HG03045 (cell line): ENCODE results near the gene ADAMTSL5.
"Not testable (repeated sequence)": the region's sequence is repeated elsewhere in the genome, so short reads cannot be mapped to it uniquely, and the experiment has no call there.

ENCODE experiments used
- ATAC-seq: cut with Tn5 transposase; IDR thresholded peaks from one replicate; pipeline ENCODE4 v1.9.1; 2021; ENCODE audit warnings: mild to moderate bottlenecking, moderate library complexity; ENCODE audit not compliant: unreplicated experiment

The ADAMTSL5 gene

GRCh38 chr19:1512671-1513498 is at the start of gene ADAMTSL5:
TSS of gene ADAMTSL5 (minus strand) at chr19:1513019. CDS start at chr19:1510943, 2,076 bp downstream.
- ATAC-seq = no peak

- ATAC-seq = no peak
Measured at GRCh38 chr19:1561236-1561842, 48.5 kb upstream of the ADAMTSL5 start.

GRCh38 chr19:1560286-1560882 is 47.6 kb upstream of the ADAMTSL5 start:
- no peak for ATAC-seq

GRCh38 chr19:1558552-1558951 is 45.7 kb upstream of the ADAMTSL5 start:
- no peak for ATAC-seq

- no peak for ATAC-seq
Measured at GRCh38 chr19:1556390-1557070, 43.7 kb upstream of the ADAMTSL5 start.

GRCh38 chr19:1555487-1556389 is 42.9 kb upstream of the ADAMTSL5 start:
- ATAC-seq = no peak

GRCh38 chr19:1554968-1555367 is 42.1 kb upstream of the ADAMTSL5 start:
- no peak for ATAC-seq

- ATAC-seq = no peak
Measured at GRCh38 chr19:1553415-1553814, 40.6 kb upstream of the ADAMTSL5 start.

- ATAC-seq = no peak
Measured at GRCh38 chr19:1551068-1552040, 38.5 kb upstream of the ADAMTSL5 start.

GRCh38 chr19:1549332-1549945 is 36.6 kb upstream of the ADAMTSL5 start:
- ATAC-seq = no peak

- ATAC-seq = no peak
Measured at GRCh38 chr19:1540365-1540925, 27.6 kb upstream of the ADAMTSL5 start.

GRCh38 chr19:1539749-1540148 is 26.9 kb upstream of the ADAMTSL5 start:
- not testable (repeated sequence) for ATAC-seq

GRCh38 chr19:1538978-1539377 is 26.2 kb upstream of the ADAMTSL5 start:
- ATAC-seq = no peak

- not testable (repeated sequence) for ATAC-seq
Measured at GRCh38 chr19:1535699-1536098, 22.9 kb upstream of the ADAMTSL5 start.

- no peak for ATAC-seq
Measured at GRCh38 chr19:1534972-1535371, 22.2 kb upstream of the ADAMTSL5 start.

GRCh38 chr19:1533510-1534150 is 20.8 kb upstream of the ADAMTSL5 start:
- no peak for ATAC-seq

- no peak for ATAC-seq
Measured at GRCh38 chr19:1532003-1532402, 19.2 kb upstream of the ADAMTSL5 start.

GRCh38 chr19:1531587-1531986 is 18.8 kb upstream of the ADAMTSL5 start:
- no peak for ATAC-seq
